NB4 (cell line): ENCODE data around the gene COL23A1.
A peak's percentile ranks its signal among the peaks of the same experiment; 100 is the strongest.

Source experiments
- CTCF ChIP-seq: IDR thresholded peaks from one replicate; pipeline ENCODE4 v1.5.1; 2012; ENCODE audit warnings: low read depth, low read length
- MAX ChIP-seq: IDR thresholded peaks from 2 replicates; pipeline ENCODE4 v1.6.1; 2011; ENCODE audit warnings: low read depth, low read length
- MYC ChIP-seq: IDR thresholded peaks from 2 replicates; pipeline ENCODE4 v1.6.1; 2011; ENCODE audit warnings: low read depth, low read length
- POLR2A ChIP-seq: IDR thresholded peaks from 2 replicates; pipeline ENCODE4 v1.6.1; 2011; ENCODE audit warnings: mild to moderate bottlenecking; ENCODE audit not compliant: insufficient read length; ENCODE audit errors: extremely low read depth

GRCh38 chr5:178208540-178209227 is 381.5 kb downstream of the COL23A1 start:
- TF ChIP-seq CTCF (peak; percentile 15), POLR2A (no peak), MAX (no peak), MYC (no peak)
